Neuron (in vitro differentiated cells): ENCODE measurements around the gene SIVA1.

Experiments
- H2AFZ ChIP-seq: one replicate; pipeline ENCODE4 v1.6.1; 2013; ENCODE audit warnings: low read depth, mild to moderate bottlenecking, inconsistent platforms, low read length, moderate library complexity
- H3K27me3 ChIP-seq: one replicate; pipeline ENCODE4 v1.6.1; 2013; ENCODE audit warnings: low read length; ENCODE audit not compliant: insufficient read depth
- H3K36me3 ChIP-seq: one replicate; pipeline ENCODE4 v1.6.1; 2013; ENCODE audit warnings: low read length; ENCODE audit not compliant: insufficient read depth
- H3K4me1 ChIP-seq: one replicate; pipeline ENCODE4 v1.6.1; 2013; ENCODE audit warnings: low read length; ENCODE audit not compliant: insufficient read depth
- H3K4me3 ChIP-seq: 2 replicates; pipeline ENCODE4 v1.5.1; 2013; ENCODE audit warnings: mild to moderate bottlenecking, low read length, moderate library complexity
- H3K9me3 ChIP-seq: one replicate; pipeline ENCODE4 v1.6.1; 2013; ENCODE audit warnings: low read length

SIVA1 gene

GRCh38 chr14:104769324-104770071 is 16.6 kb downstream of the SIVA1 start:
- H3K4me1 ChIP-seq: peaks cover 11% of the 10 kb centered on the region
- H3K36me3 ChIP-seq: peaks cover 36% of the 10 kb centered on the region
- no peak overlapping the region for H3K4me3 ChIP-seq
- peaks cover 16% of the 10 kb centered on the region for H3K9me3 ChIP-seq
- H3K27me3 ChIP-seq: no peaks in the 10 kb centered on the region
- H2AFZ ChIP-seq: no peak overlapping the region

GRCh38 chr14:104770072-104770579 is 17.2 kb downstream of the SIVA1 start:
- H3K36me3 ChIP-seq: peaks cover 40% of the 10 kb centered on the region
- no peaks in the 10 kb centered on the region for H3K27me3 ChIP-seq
- peaks cover 16% of the 10 kb centered on the region for H3K9me3 ChIP-seq
- peaks cover 11% of the 10 kb centered on the region for H3K4me1 ChIP-seq
- H2AFZ ChIP-seq: no peak overlapping the region
- H3K4me3 ChIP-seq: no peak overlapping the region

- Histone ChIP-seq H3K36me3 (peaks cover 47% of the 10 kb centered on the region), H3K4me1 (peaks cover 11% of the 10 kb centered on the region), H3K4me3 (no peak overlapping the region), H3K9me3 (peaks cover 16% of the 10 kb centered on the region), H2AFZ (no peak overlapping the region), H3K27me3 (no peaks in the 10 kb centered on the region)
Measured at GRCh38 chr14:104770851-104771272, 17.9 kb downstream of the SIVA1 start.

- Histone ChIP-seq H3K9me3 (peaks cover 16% of the 10 kb centered on the region), H3K36me3 (peaks cover 48% of the 10 kb centered on the region), H3K27me3 (no peaks in the 10 kb centered on the region), H3K4me1 (peaks cover 11% of the 10 kb centered on the region), H3K4me3 (no peak overlapping the region), H2AFZ (no peak overlapping the region)
Measured at GRCh38 chr14:104771374-104771773, 18.4 kb downstream of the SIVA1 start.

GRCh38 chr14:104771918-104772706 is 19.2 kb downstream of the SIVA1 start:
- H3K9me3 ChIP-seq: peaks cover 16% of the 10 kb centered on the region
- H3K27me3 ChIP-seq: no peaks in the 10 kb centered on the region
- H3K4me1 ChIP-seq: peaks cover 16% of the 10 kb centered on the region
- no peak overlapping the region for H3K4me3 ChIP-seq
- peaks cover 50% of the 10 kb centered on the region for H3K36me3 ChIP-seq
- H2AFZ ChIP-seq: no peak overlapping the region

GRCh38 chr14:104772707-104773504 is 20.0 kb downstream of the SIVA1 start:
- Histone ChIP-seq H3K4me3 (no peak overlapping the region), H3K9me3 (peaks cover 16% of the 10 kb centered on the region), H3K36me3 (peaks cover 50% of the 10 kb centered on the region), H3K4me1 (peaks cover 24% of the 10 kb centered on the region), H3K27me3 (no peaks in the 10 kb centered on the region), H2AFZ (no peak overlapping the region)

GRCh38 chr14:104773505-104774452 is 20.8 kb downstream of the SIVA1 start:
- H3K27me3 ChIP-seq: no peaks in the 10 kb centered on the region
- H3K9me3 ChIP-seq: peaks cover 16% of the 10 kb centered on the region
- peaks cover 50% of the 10 kb centered on the region for H3K36me3 ChIP-seq
- H3K4me3 ChIP-seq: no peak overlapping the region
- no peak overlapping the region for H2AFZ ChIP-seq
- peaks cover 31% of the 10 kb centered on the region for H3K4me1 ChIP-seq

- Histone ChIP-seq H3K9me3 (peaks cover 16% of the 10 kb centered on the region), H3K27me3 (no peaks in the 10 kb centered on the region), H3K36me3 (peaks cover 50% of the 10 kb centered on the region), H2AFZ (no peak overlapping the region), H3K4me1 (peaks cover 28% of the 10 kb centered on the region), H3K4me3 (no peak overlapping the region)
Measured at GRCh38 chr14:104774453-104775072, 21.6 kb downstream of the SIVA1 start.

- H3K36me3 ChIP-seq: peaks cover 50% of the 10 kb centered on the region
- peaks cover 16% of the 10 kb centered on the region for H3K9me3 ChIP-seq
- peaks cover 26% of the 10 kb centered on the region for H3K4me1 ChIP-seq
- H3K4me3 ChIP-seq: no peak overlapping the region
- no peaks in the 10 kb centered on the region for H3K27me3 ChIP-seq
- H2AFZ ChIP-seq: no peak overlapping the region
Measured at GRCh38 chr14:104775073-104775489, 22.1 kb downstream of the SIVA1 start.

GRCh38 chr14:104776481-104776880 is 23.5 kb downstream of the SIVA1 start:
- Histone ChIP-seq H3K4me1 (peaks cover 26% of the 10 kb centered on the region), H3K9me3 (peaks cover 8% of the 10 kb centered on the region), H3K27me3 (no peaks in the 10 kb centered on the region), H3K4me3 (no peak overlapping the region), H2AFZ (no peak overlapping the region), H3K36me3 (peaks cover 40% of the 10 kb centered on the region)

GRCh38 chr14:104776961-104777807 is 24.2 kb downstream of the SIVA1 start:
- peaks cover 1% of the 10 kb centered on the region for H3K9me3 ChIP-seq
- H3K4me3 ChIP-seq: no peak overlapping the region
- no peak overlapping the region for H2AFZ ChIP-seq
- H3K27me3 ChIP-seq: no peaks in the 10 kb centered on the region
- peaks cover 26% of the 10 kb centered on the region for H3K4me1 ChIP-seq
- H3K36me3 ChIP-seq: peaks cover 33% of the 10 kb centered on the region
